GM21526 (cell line): Measurements from ENCODE around the gene IFI16.
"Not testable (repeated sequence)": the region's sequence is repeated elsewhere in the genome, so short reads cannot be mapped to it uniquely, and the experiment has no call there.

Source experiments
- ATAC-seq: cut with Tn5 transposase; IDR thresholded peaks from one replicate; pipeline ENCODE4 v1.9.1; 2021; ENCODE audit warnings: moderate library complexity; ENCODE audit not compliant: unreplicated experiment, low FRiP score

IFI16 gene

GRCh38 chr1:159006210-159006807 lies 3.4 kb upstream of the IFI16 start:
- ATAC-seq, result not testable (repeated sequence)

- ATAC-seq, result no peak
Measured at GRCh38 chr1:159007726-159008125, 2.0 kb upstream of the IFI16 start.

- ATAC-seq, result peak; percentile 56
Measured at GRCh38 chr1:159008744-159009188, 941 bp upstream of the IFI16 start.

- no peak for ATAC-seq
Measured at GRCh38 chr1:159009287-159009686, 420 bp upstream of the IFI16 start.

GRCh38 chr1:159010391-159010790 lies 684 bp downstream of the IFI16 start:
- no peak for ATAC-seq

- ATAC-seq, result not testable (repeated sequence)
Measured at GRCh38 chr1:159011001-159011400, 1.3 kb downstream of the IFI16 start.

GRCh38 chr1:159011751-159012150 lies 2.0 kb downstream of the IFI16 start:
- ATAC-seq, result no peak

- ATAC-seq, result peak; percentile 24
Measured at GRCh38 chr1:159012495-159012894, 2.8 kb downstream of the IFI16 start.

GRCh38 chr1:159014003-159014571 lies 4.4 kb downstream of the IFI16 start:
- ATAC-seq, result no peak

GRCh38 chr1:159014851-159015250 lies 5.1 kb downstream of the IFI16 start:
- no peak for ATAC-seq

GRCh38 chr1:159015440-159015909 lies 5.8 kb downstream of the IFI16 start:
- peak; percentile 92 for ATAC-seq

GRCh38 chr1:159023723-159024122 lies 14.0 kb downstream of the IFI16 start:
- ATAC-seq, result no peak

- ATAC-seq, result no peak
Measured at GRCh38 chr1:159025043-159025442, 15.3 kb downstream of the IFI16 start.

GRCh38 chr1:159026841-159027240 lies 17.1 kb downstream of the IFI16 start:
- ATAC-seq, result not testable (repeated sequence)

GRCh38 chr1:159030311-159030710 lies 20.6 kb downstream of the IFI16 start:
- no peak for ATAC-seq

GRCh38 chr1:159030877-159031447 lies 21.3 kb downstream of the IFI16 start:
- no peak for ATAC-seq

- ATAC-seq, result no peak
Measured at GRCh38 chr1:159040206-159040605, 30.5 kb downstream of the IFI16 start.

GRCh38 chr1:159040893-159041724 lies 31.4 kb downstream of the IFI16 start:
- no peak for ATAC-seq

GRCh38 chr1:159046486-159046885 lies 36.8 kb downstream of the IFI16 start:
- ATAC-seq, result not testable (repeated sequence)

GRCh38 chr1:159051436-159051835 lies 41.7 kb downstream of the IFI16 start:
- no peak for ATAC-seq

- ATAC-seq, result no peak
Measured at GRCh38 chr1:159054427-159054826, 44.7 kb downstream of the IFI16 start.
